GM13976 (cell line): ENCODE results near the gene SERPINB1.

Experiments used
- DNase-seq: peaks from one replicate; pipeline ENCODE4 v3.0.0; 2012; ENCODE audit warnings: low spot score
- CTCF ChIP-seq: IDR thresholded peaks from 2 replicates; pipeline ENCODE4 v1.5.1; 2012; ENCODE audit warnings: borderline replicate concordance, mild to moderate bottlenecking; ENCODE audit not compliant: insufficient read depth; ENCODE audit errors: extremely low read depth, missing control alignments, control extremely low read depth
- in situ Hi-C: fragments of 300-500 bp; cut with MboI; formaldehyde crosslinking; loops from one replicate; pipeline ENCODE4 v1.12.0; 2022; ENCODE audit warnings: low sequenced_read_pairs, mixed read lengths, inconsistent platforms; ENCODE audit not compliant: unreplicated experiment

Gene SERPINB1

GRCh38 chr6:2877960-2878359 lies 36.3 kb upstream of the SERPINB1 start:
- TF ChIP-seq CTCF = no peak
- DNase-seq = no peak
- in situ Hi-C loops = no loop called here

GRCh38 chr6:2877057-2877882 lies 35.6 kb upstream of the SERPINB1 start:
- TF ChIP-seq CTCF = no peak
- no peak for DNase-seq
- in situ Hi-C loops = no loop called here

- in situ Hi-C loops = no loop called here
- TF ChIP-seq CTCF = no peak
- no peak for DNase-seq
Measured at GRCh38 chr6:2876210-2877056, 34.8 kb upstream of the SERPINB1 start.

GRCh38 chr6:2875359-2876191 lies 33.9 kb upstream of the SERPINB1 start:
- no peak for TF ChIP-seq CTCF
- peak; percentile 72 for DNase-seq
- in situ Hi-C loops = no loop called here

- no peak for TF ChIP-seq CTCF
- DNase-seq = no peak
- in situ Hi-C loops = no loop called here
Measured at GRCh38 chr6:2873643-2874042, 32.0 kb upstream of the SERPINB1 start.
